ENCODE results near the gene FBXO7. TPM values are rescaled to one million over a fixed set of nuclear protein-coding genes. Genes with fewer than 3 reads are reported as not detected.

FBXO7 gene
- total RNA-seq, 5 donors from 2014 or later (not counting 1 experiment from before 2014, with no cell fraction given) = 77.8 to 127 (median 83.4) TPM

Other genes starting within 250 kb of the FBXO7 start
- gene SLC5A4, start 219.5 kb upstream of the FBXO7 start, total RNA-seq = not detected
- not detected for gene RFPL3, start 116.9 kb upstream of the FBXO7 start, total RNA-seq
- 10 to 100 TPM; 35.8 to 49.4 (median 45.2) TPM for gene RTCB, start 62.6 kb upstream of the FBXO7 start, total RNA-seq
- gene BPIFC, start 10.4 kb upstream of the FBXO7 start, total RNA-seq = not detected